OCI-LY1 (cell line): Measurements from ENCODE around the gene ISCU.

Experiments used
- EZH2 ChIP-seq: fragments of 200-600 bp; sonication (generic), shearing (Covaris generic); IDR thresholded peaks from 2 replicates; pipeline ENCODE4 v1.8.0; 2017; ENCODE audit warnings: borderline replicate concordance, mixed run types, mild to moderate bottlenecking, antibody characterized with exemption, low read length, moderate library complexity, mixed read lengths
- TF ChIP-seq, protein P1 (sequence below): fragments of 200-600 bp; sonication (generic), shearing (Covaris generic); IDR thresholded peaks from 2 replicates; pipeline ENCODE4 v1.5.1; 2017; ENCODE audit warnings: mild to moderate bottlenecking, antibody characterized with exemption, low read length, moderate library complexity, mixed read lengths

DNA sequence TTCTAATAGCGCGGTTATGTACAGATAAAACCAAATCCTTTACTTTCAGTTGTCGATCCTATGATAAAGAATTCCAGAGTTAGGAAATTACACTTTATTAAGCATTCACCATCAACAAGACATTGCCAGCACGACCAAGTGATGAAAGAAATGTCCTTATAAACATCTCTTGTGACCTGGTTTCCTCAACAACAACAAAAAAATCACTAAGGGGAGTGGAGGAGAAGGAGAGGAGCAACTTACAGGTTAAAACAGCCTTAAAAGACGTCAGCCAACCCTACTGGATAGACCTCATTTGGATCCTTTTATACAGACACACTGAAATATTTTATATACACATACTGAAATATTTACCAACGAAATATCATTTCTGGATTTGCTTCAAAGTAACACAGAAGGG, 24.2 kb upstream of the ISCU start:
- TF ChIP-seq, protein P1, sequence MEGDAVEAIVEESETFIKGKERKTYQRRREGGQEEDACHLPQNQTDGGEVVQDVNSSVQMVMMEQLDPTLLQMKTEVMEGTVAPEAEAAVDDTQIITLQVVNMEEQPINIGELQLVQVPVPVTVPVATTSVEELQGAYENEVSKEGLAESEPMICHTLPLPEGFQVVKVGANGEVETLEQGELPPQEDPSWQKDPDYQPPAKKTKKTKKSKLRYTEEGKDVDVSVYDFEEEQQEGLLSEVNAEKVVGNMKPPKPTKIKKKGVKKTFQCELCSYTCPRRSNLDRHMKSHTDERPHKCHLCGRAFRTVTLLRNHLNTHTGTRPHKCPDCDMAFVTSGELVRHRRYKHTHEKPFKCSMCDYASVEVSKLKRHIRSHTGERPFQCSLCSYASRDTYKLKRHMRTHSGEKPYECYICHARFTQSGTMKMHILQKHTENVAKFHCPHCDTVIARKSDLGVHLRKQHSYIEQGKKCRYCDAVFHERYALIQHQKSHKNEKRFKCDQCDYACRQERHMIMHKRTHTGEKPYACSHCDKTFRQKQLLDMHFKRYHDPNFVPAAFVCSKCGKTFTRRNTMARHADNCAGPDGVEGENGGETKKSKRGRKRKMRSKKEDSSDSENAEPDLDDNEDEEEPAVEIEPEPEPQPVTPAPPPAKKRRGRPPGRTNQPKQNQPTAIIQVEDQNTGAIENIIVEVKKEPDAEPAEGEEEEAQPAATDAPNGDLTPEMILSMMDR = no peak
- no peak for TF ChIP-seq EZH2
